SK-N-SH (cell line): Measurements from ENCODE around the gene KBTBD13. TPM values are rescaled to one million over a fixed set of nuclear protein-coding genes. Genes with fewer than 3 reads are reported as not detected.

Experiments
- CTCF ChIA-PET: fragments of 300-600, 350-600 bp; formaldehyde crosslinking; extraction: SDS; loops from one replicate; lab custom pipeline; 2021; lab: Yijun Ruan, JAX
- POLR2A ChIA-PET: fragments of 350-600 bp; sonication (Branson Sonifier 250); formaldehyde crosslinking; extraction: SDS; loops from one replicate; lab custom pipeline; 2020; ENCODE audit warnings: antibody characterized with exemption, inconsistent platforms; lab: Yijun Ruan, JAX
- DNase-seq: peaks from one replicate; pipeline ENCODE4 v3.0.0; 2012
- H2AFZ ChIP-seq: fragments of 200-600 bp; sonication (generic); 2 replicates; pipeline ENCODE4 v1.8.1; 2016; ENCODE audit warnings: antibody characterized with exemption, mild to moderate bottlenecking, low read depth
- H3F3A ChIP-seq: fragments of 200-600 bp; sonication (generic); replicated peaks from 2 replicates; pipeline ENCODE3; 2016; ENCODE audit warnings: antibody characterized with exemption, mild to moderate bottlenecking; ENCODE audit not compliant: insufficient read depth
- H3K27ac ChIP-seq, 2 experiments: fragments of 200-500 bp in 1 of 2; fragments of 200-600 bp in 1 of 2; sonication (Bioruptor generic) in 1 of 2; sonication (generic), shearing (Covaris generic) in 1 of 2; 2 replicates each; pipeline versions ENCODE4 v1.5.1 to v1.6.1; 2014 to 2016; ENCODE audit warnings: low read depth in 2 of 2, inconsistent platforms in 1 of 2, low read length in 1 of 2, mild to moderate bottlenecking in 1 of 2, mixed read lengths in 1 of 2
- H3K27me3 ChIP-seq: fragments of 200-600 bp; sonication (generic), shearing (Covaris generic); 2 replicates; pipeline ENCODE4 v1.6.1; 2016; ENCODE audit warnings: mixed run types; ENCODE audit not compliant: insufficient read depth
- H3K36me3 ChIP-seq, 2 experiments: fragments of 200-500 bp in 1 of 2; fragments of 200-600 bp in 1 of 2; sonication (Bioruptor generic) in 1 of 2; sonication (generic) in 1 of 2; replicated peaks in 1 of 2; 2 replicates each; pipeline versions ENCODE3 to v1.5.1; 2014 to 2016; ENCODE audit warnings: low read length in 1 of 2, mild to moderate bottlenecking in 1 of 2; ENCODE audit not compliant: insufficient read depth in 2 of 2, control insufficient read depth in 1 of 2
- H3K4me1 ChIP-seq, 2 experiments: fragments of 200-500 bp in 1 of 2; fragments of 200-600 bp in 1 of 2; sonication (Bioruptor generic) in 1 of 2; sonication (generic), shearing (Covaris generic) in 1 of 2; 2 replicates each; pipeline versions ENCODE4 v1.5.1 to v1.6.1; 2014 to 2016; ENCODE audit warnings: low read depth in 1 of 2, low read length in 1 of 2, mixed run types in 1 of 2; ENCODE audit not compliant: insufficient read depth in 2 of 2, control insufficient read depth in 1 of 2
- H3K4me2 ChIP-seq: fragments of 200-600 bp; sonication (generic), shearing (Covaris generic); 2 replicates; pipeline ENCODE4 v1.6.1; 2017; ENCODE audit warnings: mixed run types
- H3K4me3 ChIP-seq, 2 experiments: fragments of 200-500 bp in 1 of 2; fragments of 200-600 bp in 1 of 2; sonication (Bioruptor generic) in 1 of 2; sonication (generic), shearing (Covaris generic) in 1 of 2; 2 replicates each; pipeline versions ENCODE4 v1.5.1 to v1.8.1; 2014 to 2016; ENCODE audit warnings: low read depth in 2 of 2, inconsistent platforms in 1 of 2, low read length in 1 of 2, mild to moderate bottlenecking in 1 of 2, mixed read lengths in 1 of 2, moderate library complexity in 1 of 2
- H3K79me2 ChIP-seq: fragments of 200-600 bp; sonication (generic); 2 replicates; pipeline ENCODE4 v1.8.1; 2017; ENCODE audit warnings: mild to moderate bottlenecking; ENCODE audit not compliant: insufficient read depth
- H3K9ac ChIP-seq: fragments of 200-600 bp; sonication (generic); 2 replicates; pipeline ENCODE4 v1.6.1; 2017; ENCODE audit warnings: mixed run types
- H3K9me2 ChIP-seq: fragments of 200-600 bp; sonication (generic); 2 replicates; pipeline ENCODE4 v1.6.1; 2017; ENCODE audit warnings: mixed run types
- H3K9me3 ChIP-seq: fragments of 200-600 bp; sonication (generic); 2 replicates; pipeline ENCODE4 v1.6.1; 2017; ENCODE audit warnings: mixed run types, mild to moderate bottlenecking, moderate library complexity
- H4K20me1 ChIP-seq: fragments of 200-600 bp; sonication (generic); 2 replicates; pipeline ENCODE4 v1.6.1; 2017; ENCODE audit warnings: mild to moderate bottlenecking, mixed run types; ENCODE audit not compliant: insufficient read depth
- GABPA ChIP-seq: IDR thresholded peaks from 2 replicates; pipeline ENCODE4 v1.4.0; 2012; ENCODE audit warnings: low read depth, mild to moderate bottlenecking
- RAD21 ChIP-seq: IDR thresholded peaks from 2 replicates; pipeline ENCODE4 v1.6.1; 2012; ENCODE audit warnings: mild to moderate bottlenecking, low read length
- RCOR1 ChIP-seq: fragments of 150-350 bp; IDR thresholded peaks from 2 replicates; pipeline ENCODE4 v1.6.1; 2017; ENCODE audit warnings: antibody characterized with exemption, low read length
- SMC3 ChIP-seq: IDR thresholded peaks from 2 replicates; pipeline ENCODE4 v1.6.1; 2012; ENCODE audit warnings: low read depth, low read length, improper control_type of control experiment
- TAF1 ChIP-seq: IDR thresholded peaks from 2 replicates; pipeline ENCODE4 v1.6.1; 2012; ENCODE audit warnings: low read depth, mild to moderate bottlenecking, low read length, moderate library complexity, borderline replicate concordance
- TEAD4 ChIP-seq: IDR thresholded peaks from 2 replicates; pipeline ENCODE4 v1.4.0; 2012; ENCODE audit warnings: mild to moderate bottlenecking, borderline replicate concordance; ENCODE audit not compliant: insufficient read depth
- WGBS: methylation state at CpG from one replicate; pipeline ENCODE4 v1.1.6; 2017; ENCODE audit warnings: low lambda C conversion rate; 5-methylcytosine and 5-hydroxymethylcytosine counted together
- polyA plus RNA-seq, 3 experiments: library from polyadenylated mRNA; depleted of rRNA; stranded (reverse); fragments of >200 nt; gene quantifications; 2 replicates each; pipeline ENCODE4 v1.2.3, GENCODE V29; 2012
- TF ChIP-seq, protein P1 (sequence below): IDR thresholded peaks from 2 replicates; pipeline ENCODE4 v1.4.0; 2012; ENCODE audit warnings: low read depth, borderline replicate concordance
- TF ChIP-seq, protein P2 (sequence below): IDR thresholded peaks from 2 replicates; pipeline ENCODE4 v1.6.1; 2012; ENCODE audit warnings: mild to moderate bottlenecking, low read depth, low read length, moderate library complexity
- TF ChIP-seq, protein P3 (sequence below): IDR thresholded peaks from 2 replicates; pipeline ENCODE4 v1.4.0; 2012; ENCODE audit warnings: low read depth
- TF ChIP-seq, protein P4 (sequence below): fragments of 150-350 bp; IDR thresholded peaks from 2 replicates; pipeline ENCODE4 v1.6.1; 2016; ENCODE audit warnings: mild to moderate bottlenecking, low read depth, low read length

The KBTBD13 gene
- polyA plus RNA-seq, 1 of the 3 experiments (the other 2 are of a cell fraction): not detected

DNA sequence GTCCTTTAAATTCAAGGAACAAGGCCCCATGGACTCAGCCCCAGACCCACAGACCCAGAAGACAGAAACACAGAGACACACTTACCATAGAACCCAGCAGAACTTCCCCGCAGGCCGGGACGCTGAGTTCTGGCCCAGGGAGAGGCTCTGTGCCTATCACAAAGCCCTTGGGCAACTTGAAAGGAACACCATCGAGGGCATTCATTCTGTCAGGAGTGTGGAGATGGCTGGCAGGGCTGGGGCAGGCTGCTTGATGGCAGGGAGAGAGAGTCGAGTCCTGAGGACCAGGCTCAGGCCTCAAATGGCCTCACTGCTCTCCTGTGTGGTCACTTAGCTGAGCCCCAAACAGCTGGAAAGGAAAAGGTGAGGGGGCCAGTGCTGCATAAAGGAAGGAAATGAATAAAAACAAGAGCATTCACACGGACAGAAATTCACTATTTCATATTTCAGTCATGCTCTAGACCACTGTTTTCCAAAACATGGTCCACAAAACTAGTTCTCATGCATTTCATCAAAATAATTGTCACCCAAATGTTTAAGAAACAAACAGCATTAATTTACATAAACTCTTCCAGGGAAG is 29.6 kb downstream of the KBTBD13 start:
- CTCF ChIA-PET: interaction anchor here (0.7 to 1.9 kb wide), 2 partner anchors 51 to 375 kb away, joined by 3 to 7 read pairs; no protein-coding TSS in a partner anchor
- H3K4me1 ChIP-seq: peaks cover 0 to 2% of the 10 kb centered on the region in 2 experiments; a peak in 1 of 4 replicates
- WGBS: 80% methylated on average over 2 of the region's 6 CpGs

DNA sequence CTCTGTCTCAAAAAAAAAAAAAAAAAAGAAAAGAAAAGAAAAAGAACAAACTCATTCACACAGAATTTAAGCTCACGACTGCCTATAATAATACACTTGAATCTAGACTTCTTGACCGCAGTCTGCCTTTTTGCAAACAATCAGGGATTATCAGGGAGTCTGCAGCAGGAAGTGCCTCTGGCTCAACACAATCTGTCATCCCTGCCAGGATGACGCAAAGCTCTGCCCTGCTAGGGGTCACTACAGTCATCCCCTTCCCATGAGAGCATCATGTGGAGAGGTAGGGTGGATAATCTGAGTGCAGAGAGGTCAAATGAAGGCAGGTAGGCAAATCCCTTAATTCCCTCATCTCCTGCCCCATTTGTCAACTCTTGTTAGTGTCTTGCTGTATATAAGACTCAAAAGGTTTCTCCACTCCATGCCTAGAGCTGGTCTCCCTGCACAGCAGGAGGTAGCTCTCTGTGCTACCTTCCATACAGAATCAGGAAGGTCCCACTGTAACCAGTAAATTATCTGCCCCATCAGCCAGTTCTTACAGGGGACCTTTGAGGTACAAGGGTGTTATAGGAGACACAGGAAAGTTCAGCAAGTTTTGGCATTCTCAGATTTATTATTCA is 34.2 kb downstream of the KBTBD13 start:
- DNase-seq: peak; percentile 49
- Histone ChIP-seq H3F3A (peaks cover 4% of the 10 kb centered on the region), H3K4me2 (no peak overlapping the region), H3K9me2 (no peaks in the 10 kb centered on the region)
- POLR2A ChIA-PET: no interaction called here
- 91% methylated on average over 3 of the region's 3 CpGs for WGBS
- TF ChIP-seq GABPA: no peak
- TF ChIP-seq, protein P1, sequence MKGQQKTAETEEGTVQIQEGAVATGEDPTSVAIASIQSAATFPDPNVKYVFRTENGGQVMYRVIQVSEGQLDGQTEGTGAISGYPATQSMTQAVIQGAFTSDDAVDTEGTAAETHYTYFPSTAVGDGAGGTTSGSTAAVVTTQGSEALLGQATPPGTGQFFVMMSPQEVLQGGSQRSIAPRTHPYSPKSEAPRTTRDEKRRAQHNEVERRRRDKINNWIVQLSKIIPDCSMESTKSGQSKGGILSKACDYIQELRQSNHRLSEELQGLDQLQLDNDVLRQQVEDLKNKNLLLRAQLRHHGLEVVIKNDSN: no peak
- TF ChIP-seq, protein P2, sequence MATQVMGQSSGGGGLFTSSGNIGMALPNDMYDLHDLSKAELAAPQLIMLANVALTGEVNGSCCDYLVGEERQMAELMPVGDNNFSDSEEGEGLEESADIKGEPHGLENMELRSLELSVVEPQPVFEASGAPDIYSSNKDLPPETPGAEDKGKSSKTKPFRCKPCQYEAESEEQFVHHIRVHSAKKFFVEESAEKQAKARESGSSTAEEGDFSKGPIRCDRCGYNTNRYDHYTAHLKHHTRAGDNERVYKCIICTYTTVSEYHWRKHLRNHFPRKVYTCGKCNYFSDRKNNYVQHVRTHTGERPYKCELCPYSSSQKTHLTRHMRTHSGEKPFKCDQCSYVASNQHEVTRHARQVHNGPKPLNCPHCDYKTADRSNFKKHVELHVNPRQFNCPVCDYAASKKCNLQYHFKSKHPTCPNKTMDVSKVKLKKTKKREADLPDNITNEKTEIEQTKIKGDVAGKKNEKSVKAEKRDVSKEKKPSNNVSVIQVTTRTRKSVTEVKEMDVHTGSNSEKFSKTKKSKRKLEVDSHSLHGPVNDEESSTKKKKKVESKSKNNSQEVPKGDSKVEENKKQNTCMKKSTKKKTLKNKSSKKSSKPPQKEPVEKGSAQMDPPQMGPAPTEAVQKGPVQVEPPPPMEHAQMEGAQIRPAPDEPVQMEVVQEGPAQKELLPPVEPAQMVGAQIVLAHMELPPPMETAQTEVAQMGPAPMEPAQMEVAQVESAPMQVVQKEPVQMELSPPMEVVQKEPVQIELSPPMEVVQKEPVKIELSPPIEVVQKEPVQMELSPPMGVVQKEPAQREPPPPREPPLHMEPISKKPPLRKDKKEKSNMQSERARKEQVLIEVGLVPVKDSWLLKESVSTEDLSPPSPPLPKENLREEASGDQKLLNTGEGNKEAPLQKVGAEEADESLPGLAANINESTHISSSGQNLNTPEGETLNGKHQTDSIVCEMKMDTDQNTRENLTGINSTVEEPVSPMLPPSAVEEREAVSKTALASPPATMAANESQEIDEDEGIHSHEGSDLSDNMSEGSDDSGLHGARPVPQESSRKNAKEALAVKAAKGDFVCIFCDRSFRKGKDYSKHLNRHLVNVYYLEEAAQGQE: no peak
- no peak for TF ChIP-seq RAD21
- TF ChIP-seq, all 33 proteins: peak for 0
- Histone ChIP-seq H4K20me1 (no peaks in the 10 kb centered on the region), H2AFZ (no peak overlapping the region), H3K36me3 (peaks cover 18 to 49% of the 10 kb centered on the region in 2 experiments), H3K9ac (no peak overlapping the region), H3K27me3 (no peaks in the 10 kb centered on the region), H3K4me3 (no peak overlapping the region), H3K79me2 (no peaks in the 10 kb centered on the region), H3K27ac (no peak overlapping the region; a peak in 1 of 4 replicates), H3K4me1 (peaks cover 0 to 2% of the 10 kb centered on the region in 2 experiments; a peak in 1 of 4 replicates), H3K9me3 (no peaks in the 10 kb centered on the region)
- CTCF ChIA-PET: interaction anchor here (1.1 to 1.9 kb wide), 4 partner anchors 9 to 56 kb away, joined by 3 to 9 read pairs (median 5); no protein-coding TSS in a partner anchor

More for the DNA sequence above, 29.6 kb downstream of the KBTBD13 start:
- no peaks in the 10 kb centered on the region for H4K20me1 ChIP-seq
- DNase-seq: no peak
- TF ChIP-seq TEAD4 (no peak), RAD21 (no peak), TAF1 (no peak), RCOR1 (no peak), SMC3 (no peak), GABPA (no peak)
- TF ChIP-seq, protein P1: no peak
- TF ChIP-seq, protein P3, sequence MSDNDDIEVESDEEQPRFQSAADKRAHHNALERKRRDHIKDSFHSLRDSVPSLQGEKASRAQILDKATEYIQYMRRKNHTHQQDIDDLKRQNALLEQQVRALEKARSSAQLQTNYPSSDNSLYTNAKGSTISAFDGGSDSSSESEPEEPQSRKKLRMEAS: no peak
- TF ChIP-seq, protein P4, sequence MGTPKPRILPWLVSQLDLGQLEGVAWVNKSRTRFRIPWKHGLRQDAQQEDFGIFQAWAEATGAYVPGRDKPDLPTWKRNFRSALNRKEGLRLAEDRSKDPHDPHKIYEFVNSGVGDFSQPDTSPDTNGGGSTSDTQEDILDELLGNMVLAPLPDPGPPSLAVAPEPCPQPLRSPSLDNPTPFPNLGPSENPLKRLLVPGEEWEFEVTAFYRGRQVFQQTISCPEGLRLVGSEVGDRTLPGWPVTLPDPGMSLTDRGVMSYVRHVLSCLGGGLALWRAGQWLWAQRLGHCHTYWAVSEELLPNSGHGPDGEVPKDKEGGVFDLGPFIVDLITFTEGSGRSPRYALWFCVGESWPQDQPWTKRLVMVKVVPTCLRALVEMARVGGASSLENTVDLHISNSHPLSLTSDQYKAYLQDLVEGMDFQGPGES: no peak
- no peak overlapping the region for H3K9ac ChIP-seq
- no peaks in the 10 kb centered on the region for H3K27me3 ChIP-seq
- H3K9me2 ChIP-seq: no peaks in the 10 kb centered on the region
- H2AFZ ChIP-seq: no peak overlapping the region
- no peaks in the 10 kb centered on the region for H3F3A ChIP-seq
- H3K27ac ChIP-seq: no peak overlapping the region
- POLR2A ChIA-PET: no interaction called here
- H3K9me3 ChIP-seq: no peaks in the 10 kb centered on the region
- peaks cover 12 to 33% of the 10 kb centered on the region in 2 experiments for H3K36me3 ChIP-seq
- no peaks in the 10 kb centered on the region for H3K79me2 ChIP-seq
- H3K4me2 ChIP-seq: no peak overlapping the region
- no peak overlapping the region for H3K4me3 ChIP-seq
